Suprapubic skin (tissue), 4 donors: ENCODE results near the gene VAMP7.

Experiments
- CTCF ChIP-seq, 2 donors: fragments of 200-600 bp in 1 of 2; fragments of 450-650 bp in 1 of 2; sonication (generic) in 1 of 2; IDR thresholded peaks; one replicate each; pipeline ENCODE4 v1.5.1; 2016 to 2019; ENCODE audit warnings: antibody characterized with exemption in 2 of 2, mild to moderate bottlenecking in 1 of 2, moderate library complexity in 1 of 2
- EP300 ChIP-seq: sonication (generic); formaldehyde crosslinking; IDR thresholded peaks from one replicate; pipeline ENCODE4 v1.6.1; 2017; ENCODE audit warnings: antibody characterized with exemption
- POLR2A ChIP-seq, 2 donors: fragments of 450-650 bp; IDR thresholded peaks; one replicate each; pipeline ENCODE4 v1.6.1; 2017; ENCODE audit warnings: antibody characterized with exemption in 2 of 2, mild to moderate bottlenecking in 2 of 2, moderate library complexity in 2 of 2
- POLR2AphosphoS5 ChIP-seq, 3 donors: sonication (generic); formaldehyde crosslinking; IDR thresholded peaks; one replicate each; pipeline ENCODE4 v1.6.1; 2017; ENCODE audit warnings: antibody characterized with exemption in 3 of 3

- TF ChIP-seq CTCF (IDR thresholded peaks at IDR 0.05), result no peak
- TF ChIP-seq POLR2A (IDR thresholded peaks at IDR 0.05), result no peak
- no peak for TF ChIP-seq POLR2AphosphoS5 (IDR thresholded peaks at IDR 0.05)
- TF ChIP-seq EP300, result no peak
These were observed 87.6 kb downstream of the VAMP7 start for GRCh38 chrX:155968791-155969190.
